Measurements from ENCODE around the gene MAMDC4.

- TF ChIP-seq ZNF384 (IDR thresholded peaks at IDR 0.05) (no peak), FOXM1 (IDR thresholded peaks at IDR 0.05; ENCODE audit: borderline replicate concordance) (no peak), FOXK2 (IDR thresholded peaks at IDR 0.05) (no peak), CTBP1 (IDR thresholded peaks at IDR 0.05; ENCODE audit: borderline replicate concordance) (no peak), BHLHE40 (IDR thresholded peaks at IDR 0.05; ENCODE audit: borderline replicate concordance) (no peak), SP1 (IDR thresholded peaks at IDR 0.05) (no peak), TARDBP (IDR thresholded peaks at IDR 0.05) (no peak), HDGF (IDR thresholded peaks at IDR 0.05; ENCODE audit: borderline replicate concordance) (no peak), ELF4 (IDR thresholded peaks at IDR 0.05) (no peak), LEF1 (IDR thresholded peaks at IDR 0.05; ENCODE audit: borderline replicate concordance) (no peak), FOXA1 (IDR thresholded peaks at IDR 0.05) (no peak), NFRKB (IDR thresholded peaks at IDR 0.05) (no peak)
Observed at GRCh38 chr9:136845465-136846260, 6.5 kb upstream of the MAMDC4 start.
